A673 (cell line): ENCODE data around the gene TMEM184A.

Experiments used
- CTCF ChIP-seq: fragments of 300-800, 200-600 bp; sonication (generic); conservative IDR thresholded peaks from 2 replicates; pipeline ENCODE4 v1.5.1; 2017; ENCODE audit warnings: low read depth, mild to moderate bottlenecking, antibody characterized with exemption, low read length, moderate library complexity, mixed read lengths
- EZH2 ChIP-seq: fragments of 200-600 bp; sonication (generic); IDR thresholded peaks from 2 replicates; pipeline ENCODE4 v1.6.1; 2017; ENCODE audit warnings: borderline replicate concordance, low read depth, mild to moderate bottlenecking, mixed read lengths, antibody characterized with exemption, low read length; ENCODE audit not compliant: poor library complexity, severe bottlenecking

- TF ChIP-seq CTCF (no peak), EZH2 (no peak)
These were observed 55.8 kb downstream of the TMEM184A start for GRCh38 chr7:1500064-1500807.
